CD14-positive monocyte (primary cell): ENCODE measurements around the gene TUBB. TPM values are rescaled to one million over a fixed set of nuclear protein-coding genes. Genes with fewer than 3 reads are reported as not detected.
A peak's percentile ranks its signal among the peaks of the same experiment; 100 is the strongest.

Experiments used
- DNase-seq, 3 donors: peaks; one replicate each; pipeline ENCODE4 v3.0.0-alpha.2; 2011 to 2022
- H2AFZ ChIP-seq: 2 replicates; pipeline ENCODE4 v1.6.0; 2012; ENCODE audit warnings: mild to moderate bottlenecking, low read depth, low read length, inconsistent platforms; ENCODE audit not compliant: insufficient read depth, poor library complexity, severe bottlenecking
- H3K27ac ChIP-seq, 2 donors: 1 replicate in 1 of 2; 2 replicates in 1 of 2; pipeline ENCODE4 v1.5.1; 2012 to 2013; ENCODE audit warnings: low read length in 2 of 2, control low read depth in 1 of 2, inconsistent platforms in 1 of 2, low read depth in 1 of 2, mild to moderate bottlenecking in 1 of 2
- H3K27me3 ChIP-seq, 2 donors: one replicate each; pipeline versions ENCODE4 v1.6.0 to v1.6.1; 2011 to 2013; ENCODE audit warnings: low read length in 2 of 2; ENCODE audit not compliant: control insufficient read depth in 2 of 2, insufficient read depth in 2 of 2
- H3K36me3 ChIP-seq, 2 donors: replicated peaks in 1 of 2; 1 replicate in 1 of 2; 2 replicates in 1 of 2; pipeline versions ENCODE4 v1.5.1 to v1.6.1; 2012 to 2013; ENCODE audit warnings: low read length in 2 of 2, control low read depth in 1 of 2, inconsistent platforms in 1 of 2, mild to moderate bottlenecking in 1 of 2; ENCODE audit not compliant: insufficient read depth in 2 of 2, control insufficient read depth in 1 of 2
- H3K4me1 ChIP-seq, 2 donors: 1 replicate in 1 of 2; 2 replicates in 1 of 2; pipeline versions ENCODE4 v1.5.1 to v1.6.1; 2012 to 2013; ENCODE audit warnings: low read length in 2 of 2, control low read depth in 1 of 2, inconsistent platforms in 1 of 2, mild to moderate bottlenecking in 1 of 2, moderate library complexity in 1 of 2; ENCODE audit not compliant: insufficient read depth in 2 of 2, control insufficient read depth in 1 of 2
- H3K4me2 ChIP-seq: replicated peaks from 2 replicates; pipeline ENCODE3; 2012; ENCODE audit warnings: low read length, moderate library complexity, mild to moderate bottlenecking; ENCODE audit not compliant: poor library complexity, severe bottlenecking; ENCODE audit errors: extremely low read depth
- H3K4me3 ChIP-seq, 3 experiments: fragments of 200-600 bp in 1 of 3; sonication (generic) in 1 of 3; replicated peaks in 1 of 3; 1 replicate in 2 of 3; 2 replicates in 1 of 3; pipeline ENCODE4 v1.5.1; 2011 to 2013; ENCODE audit warnings: low read length in 3 of 3, mild to moderate bottlenecking in 3 of 3, control low read depth in 2 of 3, low read depth in 2 of 3, inconsistent platforms in 1 of 3, moderate library complexity in 1 of 3
- H3K79me2 ChIP-seq: 2 replicates; pipeline ENCODE4 v1.6.0; 2012; ENCODE audit warnings: mild to moderate bottlenecking, control low read depth, inconsistent platforms, low read length, moderate library complexity; ENCODE audit not compliant: insufficient read depth
- H3K9ac ChIP-seq: 2 replicates; pipeline ENCODE4 v1.6.0; 2017; ENCODE audit warnings: low read length, mild to moderate bottlenecking; ENCODE audit not compliant: insufficient read depth, poor library complexity, severe bottlenecking
- H3K9me3 ChIP-seq, 2 donors: replicated peaks in 1 of 2; 1 replicate in 1 of 2; 2 replicates in 1 of 2; pipeline versions ENCODE4 v1.5.1 to v1.6.1; 2012 to 2013; ENCODE audit warnings: low read length in 2 of 2, control low read depth in 1 of 2; ENCODE audit not compliant: control insufficient read depth in 1 of 2, insufficient read depth in 1 of 2
- H4K20me1 ChIP-seq: 2 replicates; pipeline ENCODE4 v1.6.0; 2012; ENCODE audit warnings: mild to moderate bottlenecking, low read length, control low read depth, moderate library complexity; ENCODE audit not compliant: insufficient read depth
- H3K27ac Mint-ChIP-seq, 7 donors: one replicate each; pipeline ENCODE4 v1.8.0; 2020; ENCODE audit warnings: mild to moderate bottlenecking in 7 of 7, mixed read lengths in 7 of 7, moderate library complexity in 6 of 7, inconsistent platforms in 2 of 7
- H3K27me3 Mint-ChIP-seq, 3 donors: one replicate each; pipeline ENCODE4 v1.8.0; 2021 to 2022; ENCODE audit warnings: low read depth in 3 of 3, mild to moderate bottlenecking in 3 of 3, mixed read lengths in 3 of 3, moderate library complexity in 3 of 3, inconsistent platforms in 1 of 3
- H3K36me3 Mint-ChIP-seq, 2 donors: one replicate each; pipeline ENCODE4 v1.8.0; 2020; ENCODE audit warnings: mixed read lengths in 2 of 2, inconsistent platforms in 1 of 2, mild to moderate bottlenecking in 1 of 2
- H3K4me1 Mint-ChIP-seq: one replicate; pipeline ENCODE4 v1.8.0; 2020; ENCODE audit warnings: mild to moderate bottlenecking, mixed read lengths
- H3K4me3 Mint-ChIP-seq, 2 donors: one replicate each; pipeline ENCODE4 v1.8.0; 2020; ENCODE audit warnings: mild to moderate bottlenecking in 2 of 2, mixed read lengths in 2 of 2, moderate library complexity in 1 of 2
- H3K9me3 Mint-ChIP-seq, 7 donors: one replicate each; pipeline ENCODE4 v1.8.0; 2020 to 2022; ENCODE audit warnings: mixed read lengths in 7 of 7, mild to moderate bottlenecking in 6 of 7, moderate library complexity in 6 of 7, inconsistent platforms in 2 of 7
- CTCF ChIP-seq: fragments of 200-600 bp; IDR thresholded peaks from one replicate; pipeline ENCODE4 v1.8.0; 2022; ENCODE audit warnings: antibody characterized with exemption, mild to moderate bottlenecking
- WGBS: methylation state at CpG from one replicate; pipeline ENCODE4 v1.1.5; 2013; ENCODE audit warnings: missing lambda C conversion rate; ENCODE audit not compliant: insufficient coverage; 5-methylcytosine and 5-hydroxymethylcytosine counted together
- intact Hi-C, 2 donors: fragments of 100-400 bp; cut with micrococcal nuclease; formaldehyde crosslinking; loops; one replicate each; pipeline versions ENCODE4 v1.15.0 to v1.15.1; 2023
- polyA plus RNA-seq, 3 donors: library from polyadenylated mRNA; depleted of rRNA in 1 of 3; unstranded in 2 of 3; stranded (reverse) in 1 of 3; fragments of 300-500 nt in 2 of 3; fragments of >200 nt in 1 of 3; fragmentation: Illumina TruSeq in 2 of 3; gene quantifications; 1 replicate in 2 of 3; 2 replicates in 1 of 3; pipeline ENCODE4 v1.2.3, GENCODE V29; 2012 to 2021

TUBB gene
- polyA plus RNA-seq, 3 donors = 48.4 to 130 (median 57.0) TPM

- Mint-ChIP-seq H3K27ac (peak overlapping the region in 1 of 7 donors; percentile 10), H3K4me1 (peaks cover 40% of the 10 kb centered on the region), H3K27me3 (peaks cover 0 to 2% (median 0%) of the 10 kb centered on the region in 3 donors), H3K36me3 (peaks cover 56 to 80% of the 10 kb centered on the region in 2 donors), H3K4me3 (no peak overlapping the region), H3K9me3 (no peaks in the 10 kb centered on the region)
- 91% methylated on average over 8 of the region's 11 CpGs for WGBS
- H3K4me1 ChIP-seq = peaks cover 31 to 44% of the 10 kb centered on the region in 2 donors
- H3K9me3 ChIP-seq = no peaks in the 10 kb centered on the region
- peaks cover 48 to 79% of the 10 kb centered on the region in 2 donors for H3K36me3 ChIP-seq
- no peak overlapping the region for H2AFZ ChIP-seq
- peaks cover 77% of the 10 kb centered on the region for H4K20me1 ChIP-seq
- no peaks in the 10 kb centered on the region for H3K27me3 ChIP-seq
- no peak overlapping the region for H3K4me2 ChIP-seq
- no peak for DNase-seq
- no peak for TF ChIP-seq CTCF
- intact Hi-C loops = loop anchor here in 1 of 2 donors (10.0 kb wide), 1 partner anchor 242 kb away; the partner anchor contains the start of gene HLA-E
- no peak overlapping the region for H3K4me3 ChIP-seq
- H3K79me2 ChIP-seq = peaks cover 50% of the 10 kb centered on the region
- no peak overlapping the region for H3K9ac ChIP-seq
- no peak overlapping the region for H3K27ac ChIP-seq
Observed at GRCh38 chr6:30726506-30727413, 6.6 kb downstream of the TUBB start.

- intact Hi-C loops = loop anchor here in 1 of 2 donors (10.0 kb wide), 1 partner anchor 243 kb away; the partner anchor contains the start of gene HLA-E
- no peak overlapping the region for H3K4me3 Mint-ChIP-seq
- no peaks in the 10 kb centered on the region for H3K27me3 ChIP-seq
- H3K27ac ChIP-seq = peak overlapping the region in 1 of 2 donors; percentile 13
- TF ChIP-seq CTCF = no peak
- no peak for DNase-seq
- peaks cover 19 to 31% of the 10 kb centered on the region in 2 donors for H3K4me1 ChIP-seq
- H3K27me3 Mint-ChIP-seq = peaks cover 0 to 2% (median 0%) of the 10 kb centered on the region in 3 donors
- WGBS = 52% methylated on average over 2 of the region's 7 CpGs
- peaks cover 28% of the 10 kb centered on the region for H3K4me1 Mint-ChIP-seq
- H3K27ac Mint-ChIP-seq = peak overlapping the region in 3 of 7 donors; percentile 2 to 72 (median 7)
- no peak overlapping the region for H3K4me3 ChIP-seq
- no peak overlapping the region for H3K9ac ChIP-seq
- H3K79me2 ChIP-seq = peaks cover 37% of the 10 kb centered on the region
- H3K9me3 ChIP-seq = no peaks in the 10 kb centered on the region
- H3K4me2 ChIP-seq = no peak overlapping the region
- peaks cover 62 to 82% of the 10 kb centered on the region in 2 donors for H3K36me3 Mint-ChIP-seq
- H3K9me3 Mint-ChIP-seq = peaks cover 0 to 2% (median 0%) of the 10 kb centered on the region in 7 donors
- peaks cover 72% of the 10 kb centered on the region for H4K20me1 ChIP-seq
- H3K36me3 ChIP-seq = peaks cover 41 to 88% of the 10 kb centered on the region in 2 donors
- no peak overlapping the region for H2AFZ ChIP-seq
Observed at GRCh38 chr6:30727920-30728553, 7.9 kb downstream of the TUBB start.
